GM23248 (cell line): ENCODE results near the gene BMAL1. TPM values are rescaled to one million over a fixed set of nuclear protein-coding genes. Genes with fewer than 3 reads are reported as not detected.

Experiments
- DNase-seq: peaks from one replicate; pipeline ENCODE4 v3.0.0-alpha.2; 2015
- H2AFZ ChIP-seq: fragments of 200-600 bp; sonication (generic); 2 replicates; pipeline ENCODE4 v1.6.1; 2016; ENCODE audit warnings: antibody characterized with exemption
- H3F3A ChIP-seq: fragments of 200-600 bp; sonication (generic); 2 replicates; pipeline ENCODE4 v1.6.1; 2016; ENCODE audit warnings: mild to moderate bottlenecking, antibody characterized with exemption, mixed run types; ENCODE audit not compliant: insufficient read depth
- H3K27ac ChIP-seq: fragments of 200-600 bp; sonication (generic); 2 replicates; pipeline ENCODE4 v1.5.1; 2016; ENCODE audit warnings: mild to moderate bottlenecking
- H3K27me3 ChIP-seq: fragments of 200-600 bp; sonication (generic); replicated peaks from 2 replicates; pipeline ENCODE4 v1.6.1; 2016; ENCODE audit warnings: mild to moderate bottlenecking; ENCODE audit not compliant: insufficient read depth
- H3K36me3 ChIP-seq: fragments of 200-600 bp; sonication (generic); 2 replicates; pipeline ENCODE4 v1.6.1; 2016; ENCODE audit warnings: low read depth, mild to moderate bottlenecking
- H3K4me1 ChIP-seq: fragments of 200-600 bp; sonication (generic); 2 replicates; pipeline ENCODE4 v1.6.1; 2016; ENCODE audit warnings: mild to moderate bottlenecking; ENCODE audit not compliant: insufficient read depth
- H3K4me2 ChIP-seq: fragments of 200-600 bp; sonication (generic); one replicate; pipeline ENCODE4 v1.6.1; 2016; ENCODE audit warnings: mild to moderate bottlenecking; ENCODE audit not compliant: unreplicated experiment
- H3K4me3 ChIP-seq: fragments of 200-600 bp; sonication (generic); 2 replicates; pipeline ENCODE4 v1.5.1; 2016; ENCODE audit warnings: mild to moderate bottlenecking
- H3K79me2 ChIP-seq: fragments of 200-600 bp; sonication (generic); 2 replicates; pipeline ENCODE4 v1.6.1; 2016; ENCODE audit warnings: mild to moderate bottlenecking; ENCODE audit not compliant: insufficient read depth
- H3K9ac ChIP-seq: fragments of 200-600 bp; sonication (generic); 2 replicates; pipeline ENCODE4 v1.6.1; 2016; ENCODE audit warnings: mild to moderate bottlenecking
- H3K9me2 ChIP-seq: fragments of 200-600 bp; sonication (generic); 2 replicates; pipeline ENCODE4 v1.6.1; 2016; ENCODE audit warnings: mixed run types, mild to moderate bottlenecking, moderate library complexity; ENCODE audit not compliant: insufficient read depth
- H3K9me3 ChIP-seq: fragments of 200-600 bp; sonication (generic); one replicate; pipeline ENCODE4 v1.6.1; 2017; ENCODE audit warnings: low read depth
- H4K20me1 ChIP-seq: fragments of 200-600 bp; sonication (generic); 2 replicates; pipeline ENCODE4 v1.6.0; 2016; ENCODE audit not compliant: insufficient read depth
- EZH2 ChIP-seq: fragments of 200-600 bp; sonication (generic); IDR thresholded peaks from 2 replicates; pipeline ENCODE4 v1.6.1; 2018; ENCODE audit warnings: antibody characterized with exemption, mild to moderate bottlenecking; ENCODE audit not compliant: insufficient read depth, poor library complexity, severe bottlenecking
- EZH2phosphoT487 ChIP-seq: fragments of 200-600 bp; sonication (generic); IDR thresholded peaks from 2 replicates; pipeline ENCODE4 v1.6.1; 2018; ENCODE audit warnings: antibody characterized with exemption, moderate library complexity, mild to moderate bottlenecking, low read depth; ENCODE audit not compliant: insufficient read depth
- whole genome bisulfite sequencing, 2 experiments: methylation state at CpG; one replicate each; pipeline ENCODE4 v1.1.6; 2015 to 2017; ENCODE audit warnings: low lambda C conversion rate in 2 of 2, low coverage in 1 of 2; ENCODE audit errors: missing lambda C conversion rate in 2 of 2; 5-methylcytosine and 5-hydroxymethylcytosine counted together
- in situ Hi-C: fragments of 300-500 bp; cut with MboI; formaldehyde crosslinking; loops from 2 replicates; pipeline ENCODE4 v1.15.0; 2020
- polyA plus RNA-seq: library from polyadenylated mRNA; unstranded; fragments of >200 nt; fragmentation: Nextera tagmentation; extraction: Ambion mirVana; gene quantifications from 2 replicates; pipeline ENCODE4 v1.2.1, GENCODE V29; 2016
- total RNA-seq: library from RNA; depleted of rRNA; stranded (reverse); fragments of >200 nt; shearing (Covaris generic); gene quantifications from 2 replicates; pipeline ENCODE4 v1.2.3, GENCODE V29; 2014

The BMAL1 gene
- total and polyA plus RNA-seq, 2 experiments from 2014 or later, result 31.9 to 41.7 TPM

DNA sequence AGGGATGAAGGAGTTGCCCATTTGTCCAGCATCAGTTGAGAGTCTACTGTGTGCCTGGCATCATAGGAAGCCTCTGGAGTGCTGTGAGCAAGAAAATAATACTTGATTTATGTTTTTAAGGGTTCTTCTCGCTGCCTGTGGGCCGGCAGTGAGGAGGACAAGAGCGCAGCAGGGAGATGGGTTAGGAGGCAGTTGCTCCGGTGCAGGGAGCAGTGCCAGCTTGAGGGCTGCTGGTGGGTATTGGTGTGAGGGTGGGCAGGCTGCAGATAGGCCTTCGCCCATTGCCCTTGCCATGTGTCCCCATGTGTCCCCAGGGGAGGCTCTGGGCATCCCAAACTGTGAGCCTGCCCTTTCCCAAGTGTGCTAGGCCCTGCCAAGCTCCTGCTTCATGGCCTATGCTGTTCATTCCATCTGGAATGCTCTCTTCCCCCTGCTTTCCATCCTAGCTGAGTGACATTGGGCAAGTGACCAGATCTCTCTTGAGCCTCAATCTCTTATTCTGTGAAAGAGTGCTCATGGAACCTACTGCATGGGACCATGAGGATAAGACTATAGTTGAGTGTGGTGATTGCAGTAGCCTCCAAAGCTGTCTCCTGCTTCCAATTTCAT, 19.8 kb downstream of the BMAL1 start:
- in situ Hi-C loops, result no loop called here
- Histone ChIP-seq H3K9ac (no peak overlapping the region), H3K79me2 (peaks cover 100% of the 10 kb centered on the region), H3K36me3 (no peaks in the 10 kb centered on the region), H2AFZ (no peak overlapping the region), H3K27me3 (no peaks in the 10 kb centered on the region), H4K20me1 (peaks cover 16% of the 10 kb centered on the region), H3K4me2 (no peak overlapping the region), H3K9me3 (no peaks in the 10 kb centered on the region), H3K4me1 (no peaks in the 10 kb centered on the region), H3K9me2 (no peaks in the 10 kb centered on the region), H3K4me3 (no peak overlapping the region), H3K27ac (no peak overlapping the region), H3F3A (no peaks in the 10 kb centered on the region)
- 88 to 93% methylated on average over 5 of the region's 5 CpGs for WGBS, 2 experiments
- no peak for TF ChIP-seq EZH2phosphoT487
- TF ChIP-seq EZH2, result no peak
- no peak for DNase-seq

- no peaks in the 10 kb centered on the region for H3K36me3 ChIP-seq
- in situ Hi-C loops, result no loop called here
- no peaks in the 10 kb centered on the region for H3F3A ChIP-seq
Observed at GRCh38 chr11:13297917-13298356, 20.3 kb downstream of the BMAL1 start.

DNA sequence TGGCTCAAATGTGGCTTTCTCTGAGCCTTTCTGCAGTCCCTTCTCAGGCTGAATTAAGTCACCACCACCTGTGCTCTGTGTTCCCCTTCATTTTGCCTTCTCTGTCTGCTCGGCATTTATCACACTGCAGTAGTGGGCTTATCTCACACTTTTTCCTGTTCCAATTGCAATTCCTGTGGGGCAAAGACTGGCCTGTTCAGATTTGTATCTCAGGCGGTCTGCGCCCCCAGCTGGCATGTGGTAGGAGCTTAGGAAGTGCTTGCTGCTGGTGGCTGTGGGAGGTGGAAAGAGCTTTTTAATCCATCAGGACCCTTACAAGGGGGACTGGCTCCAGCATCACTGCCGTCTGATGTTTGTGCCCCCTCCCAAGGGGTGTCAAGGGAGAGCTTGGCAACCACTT, 21.2 kb downstream of the BMAL1 start:
- no peak for DNase-seq
- TF ChIP-seq EZH2, result no peak
- TF ChIP-seq EZH2phosphoT487, result no peak
- Histone ChIP-seq H4K20me1 (peaks cover 16% of the 10 kb centered on the region), H3K9me3 (no peaks in the 10 kb centered on the region), H3K4me1 (no peaks in the 10 kb centered on the region), H2AFZ (no peak overlapping the region), H3K36me3 (no peaks in the 10 kb centered on the region), H3K4me3 (no peak overlapping the region), H3K27me3 (no peaks in the 10 kb centered on the region), H3K79me2 (peaks cover 100% of the 10 kb centered on the region), H3K9me2 (no peaks in the 10 kb centered on the region), H3K27ac (no peak overlapping the region), H3K4me2 (no peak overlapping the region), H3F3A (no peaks in the 10 kb centered on the region), H3K9ac (no peak overlapping the region)
- WGBS, 2 experiments, result 67 to 68% methylated on average over 4 of the region's 4 CpGs
- in situ Hi-C loops, result no loop called here

More at GRCh38 chr11:13297917-13298356, 20.3 kb downstream of the BMAL1 start:
- no peaks in the 10 kb centered on the region for H3K9me3 ChIP-seq
- H4K20me1 ChIP-seq, result peaks cover 16% of the 10 kb centered on the region
- no peaks in the 10 kb centered on the region for H3K4me1 ChIP-seq
- H3K9me2 ChIP-seq, result no peaks in the 10 kb centered on the region
- no peak for DNase-seq
- H3K79me2 ChIP-seq, result peaks cover 100% of the 10 kb centered on the region
- H3K9ac ChIP-seq, result no peak overlapping the region
- no peak overlapping the region for H3K4me3 ChIP-seq
- H3K4me2 ChIP-seq, result no peak overlapping the region
- H3K27ac ChIP-seq, result no peak overlapping the region
- no peak for TF ChIP-seq EZH2
- no peak overlapping the region for H2AFZ ChIP-seq
- 62 to 68% methylated on average over 5 of the region's 5 CpGs for WGBS, 2 experiments
- no peaks in the 10 kb centered on the region for H3K27me3 ChIP-seq

- Histone ChIP-seq H3F3A (no peaks in the 10 kb centered on the region), H3K9me3 (no peaks in the 10 kb centered on the region), H3K27me3 (no peaks in the 10 kb centered on the region), H3K36me3 (no peaks in the 10 kb centered on the region), H3K9me2 (no peaks in the 10 kb centered on the region), H3K4me3 (no peak overlapping the region), H3K27ac (no peak overlapping the region), H3K4me1 (peaks cover 1% of the 10 kb centered on the region; the same call in 1 of the 2 replicates), H3K79me2 (peaks cover 100% of the 10 kb centered on the region), H4K20me1 (peaks cover 8% of the 10 kb centered on the region; the same call in 1 of the 2 replicates), H3K4me2 (no peak overlapping the region), H3K9ac (no peak overlapping the region), H2AFZ (no peak overlapping the region)
- in situ Hi-C loops, result no loop called here
- no peak for DNase-seq
- TF ChIP-seq EZH2phosphoT487 (no peak), EZH2 (no peak)
Observed at GRCh38 chr11:13301522-13301921, 23.9 kb downstream of the BMAL1 start.

- no peak for DNase-seq
- no peak overlapping the region for H3K4me2 ChIP-seq
- no peak overlapping the region for H3K4me3 ChIP-seq
- H3K9me2 ChIP-seq, result no peaks in the 10 kb centered on the region
- 71 to 79% methylated on average over 8 of the region's 8 CpGs for WGBS, 2 experiments
- H3K9me3 ChIP-seq, result no peaks in the 10 kb centered on the region
- no peaks in the 10 kb centered on the region for H3K36me3 ChIP-seq
- peaks cover 100% of the 10 kb centered on the region for H3K79me2 ChIP-seq
- H3K27me3 ChIP-seq, result no peaks in the 10 kb centered on the region
- in situ Hi-C loops, result no loop called here
- TF ChIP-seq EZH2phosphoT487 (no peak), EZH2 (no peak)
- peaks cover 4% of the 10 kb centered on the region; the same call in 1 of the 2 replicates for H3K4me1 ChIP-seq
- H4K20me1 ChIP-seq, result peaks cover 8% of the 10 kb centered on the region; the same call in 1 of the 2 replicates
- no peak overlapping the region for H3K9ac ChIP-seq
- H3F3A ChIP-seq, result no peaks in the 10 kb centered on the region
- no peak overlapping the region for H2AFZ ChIP-seq
- no peak overlapping the region for H3K27ac ChIP-seq
Observed at GRCh38 chr11:13302420-13302958, 24.9 kb downstream of the BMAL1 start.
